HG02943 (cell line): ENCODE data around the gene RENBP.

Experiments
- ATAC-seq: cut with Tn5 transposase; IDR thresholded peaks from one replicate; pipeline ENCODE4 v1.9.1; 2021; ENCODE audit warnings: mild to moderate bottlenecking, low read depth, moderate library complexity; ENCODE audit not compliant: unreplicated experiment

RENBP gene

GRCh38 chrX:153924149-153924861 is 20.1 kb downstream of the RENBP start:
- ATAC-seq, result no peak

GRCh38 chrX:153922932-153923857 is 21.2 kb downstream of the RENBP start:
- no peak for ATAC-seq

GRCh38 chrX:153921511-153922446 is 22.7 kb downstream of the RENBP start:
- no peak for ATAC-seq

GRCh38 chrX:153921070-153921469 is 23.4 kb downstream of the RENBP start:
- ATAC-seq, result no peak

- ATAC-seq, result no peak
Observed at GRCh38 chrX:153920546-153920945, 23.9 kb downstream of the RENBP start.

- no peak for ATAC-seq
Observed at GRCh38 chrX:153919281-153919680, 25.2 kb downstream of the RENBP start.

- ATAC-seq, result no peak
Observed at GRCh38 chrX:153917869-153918268, 26.6 kb downstream of the RENBP start.

- ATAC-seq, result no peak
Observed at GRCh38 chrX:153913701-153914100, 30.7 kb downstream of the RENBP start.

- no peak for ATAC-seq
Observed at GRCh38 chrX:153913211-153913610, 31.2 kb downstream of the RENBP start.

GRCh38 chrX:153911798-153912197 is 32.6 kb downstream of the RENBP start:
- ATAC-seq, result no peak

GRCh38 chrX:153910446-153910845 is 34.0 kb downstream of the RENBP start:
- no peak for ATAC-seq

- ATAC-seq, result no peak
Observed at GRCh38 chrX:153909980-153910360, 34.5 kb downstream of the RENBP start.

GRCh38 chrX:153909024-153909979 is 35.1 kb downstream of the RENBP start:
- no peak for ATAC-seq

GRCh38 chrX:153908219-153908860 is 36.1 kb downstream of the RENBP start:
- ATAC-seq, result no peak

- ATAC-seq, result no peak
Observed at GRCh38 chrX:153907456-153907855, 37.0 kb downstream of the RENBP start.

GRCh38 chrX:153906126-153906917 is 38.1 kb downstream of the RENBP start:
- ATAC-seq, result no peak

- no peak for ATAC-seq
Observed at GRCh38 chrX:153905481-153906095, 38.9 kb downstream of the RENBP start.
